Liver (tissue), 3 donors: ENCODE measurements around the gene ITGB1BP1.

Experiments used
- FOXA1 ChIP-seq: IDR thresholded peaks from 2 replicates; pipeline ENCODE4 v1.6.1; 2016; ENCODE audit warnings: antibody characterized with exemption
- JUND ChIP-seq, 2 donors: IDR thresholded peaks; 2 replicates each; pipeline ENCODE4 v1.6.1; 2016; ENCODE audit warnings: antibody characterized with exemption in 2 of 2
- RAD21 ChIP-seq, 2 donors: IDR thresholded peaks; 2 replicates each; pipeline ENCODE4 v1.6.1; 2016; ENCODE audit warnings: antibody characterized with exemption in 2 of 2, mild to moderate bottlenecking in 2 of 2
- TF ChIP-seq, protein P1 (sequence below): fragments of 150-350 bp; IDR thresholded peaks from 2 replicates; pipeline ENCODE4 v1.5.1; 2017; ENCODE audit warnings: improper control_type of control experiment, low read depth, low read length; ENCODE audit not compliant: missing input control
- TF ChIP-seq, protein P2 (sequence below): IDR thresholded peaks from 2 replicates; pipeline ENCODE4 v1.6.1; 2016; ENCODE audit warnings: antibody characterized with exemption, mild to moderate bottlenecking
- donor health status: healthy.
- donor health status: healthy.

DNA sequence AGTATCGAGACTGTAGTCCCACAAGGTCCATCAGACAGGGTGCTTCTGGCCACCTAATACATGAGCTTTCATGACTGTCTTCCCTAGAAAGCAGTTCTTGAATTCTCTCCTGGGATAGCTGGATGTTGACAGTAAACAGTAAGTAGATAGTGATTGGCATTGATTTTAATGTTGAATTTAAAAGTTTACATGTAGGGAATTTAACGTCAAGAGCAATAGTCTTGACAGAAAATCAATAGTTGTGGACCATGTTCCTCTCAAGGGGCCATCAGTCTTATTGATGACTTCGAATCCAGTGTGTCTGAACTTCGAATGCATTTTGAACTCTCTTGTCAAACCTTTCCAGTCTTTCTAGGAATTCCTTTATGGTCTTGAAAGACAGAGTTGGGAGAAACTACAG lies 63.9 kb downstream of the ITGB1BP1 start:
- TF ChIP-seq RAD21 (IDR thresholded peaks at IDR 0.05) (no peak), JUND (IDR thresholded peaks at IDR 0.05) (no peak), FOXA1 (no peak)
- TF ChIP-seq, protein P1, sequence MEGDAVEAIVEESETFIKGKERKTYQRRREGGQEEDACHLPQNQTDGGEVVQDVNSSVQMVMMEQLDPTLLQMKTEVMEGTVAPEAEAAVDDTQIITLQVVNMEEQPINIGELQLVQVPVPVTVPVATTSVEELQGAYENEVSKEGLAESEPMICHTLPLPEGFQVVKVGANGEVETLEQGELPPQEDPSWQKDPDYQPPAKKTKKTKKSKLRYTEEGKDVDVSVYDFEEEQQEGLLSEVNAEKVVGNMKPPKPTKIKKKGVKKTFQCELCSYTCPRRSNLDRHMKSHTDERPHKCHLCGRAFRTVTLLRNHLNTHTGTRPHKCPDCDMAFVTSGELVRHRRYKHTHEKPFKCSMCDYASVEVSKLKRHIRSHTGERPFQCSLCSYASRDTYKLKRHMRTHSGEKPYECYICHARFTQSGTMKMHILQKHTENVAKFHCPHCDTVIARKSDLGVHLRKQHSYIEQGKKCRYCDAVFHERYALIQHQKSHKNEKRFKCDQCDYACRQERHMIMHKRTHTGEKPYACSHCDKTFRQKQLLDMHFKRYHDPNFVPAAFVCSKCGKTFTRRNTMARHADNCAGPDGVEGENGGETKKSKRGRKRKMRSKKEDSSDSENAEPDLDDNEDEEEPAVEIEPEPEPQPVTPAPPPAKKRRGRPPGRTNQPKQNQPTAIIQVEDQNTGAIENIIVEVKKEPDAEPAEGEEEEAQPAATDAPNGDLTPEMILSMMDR: no peak
- TF ChIP-seq, protein P2, sequence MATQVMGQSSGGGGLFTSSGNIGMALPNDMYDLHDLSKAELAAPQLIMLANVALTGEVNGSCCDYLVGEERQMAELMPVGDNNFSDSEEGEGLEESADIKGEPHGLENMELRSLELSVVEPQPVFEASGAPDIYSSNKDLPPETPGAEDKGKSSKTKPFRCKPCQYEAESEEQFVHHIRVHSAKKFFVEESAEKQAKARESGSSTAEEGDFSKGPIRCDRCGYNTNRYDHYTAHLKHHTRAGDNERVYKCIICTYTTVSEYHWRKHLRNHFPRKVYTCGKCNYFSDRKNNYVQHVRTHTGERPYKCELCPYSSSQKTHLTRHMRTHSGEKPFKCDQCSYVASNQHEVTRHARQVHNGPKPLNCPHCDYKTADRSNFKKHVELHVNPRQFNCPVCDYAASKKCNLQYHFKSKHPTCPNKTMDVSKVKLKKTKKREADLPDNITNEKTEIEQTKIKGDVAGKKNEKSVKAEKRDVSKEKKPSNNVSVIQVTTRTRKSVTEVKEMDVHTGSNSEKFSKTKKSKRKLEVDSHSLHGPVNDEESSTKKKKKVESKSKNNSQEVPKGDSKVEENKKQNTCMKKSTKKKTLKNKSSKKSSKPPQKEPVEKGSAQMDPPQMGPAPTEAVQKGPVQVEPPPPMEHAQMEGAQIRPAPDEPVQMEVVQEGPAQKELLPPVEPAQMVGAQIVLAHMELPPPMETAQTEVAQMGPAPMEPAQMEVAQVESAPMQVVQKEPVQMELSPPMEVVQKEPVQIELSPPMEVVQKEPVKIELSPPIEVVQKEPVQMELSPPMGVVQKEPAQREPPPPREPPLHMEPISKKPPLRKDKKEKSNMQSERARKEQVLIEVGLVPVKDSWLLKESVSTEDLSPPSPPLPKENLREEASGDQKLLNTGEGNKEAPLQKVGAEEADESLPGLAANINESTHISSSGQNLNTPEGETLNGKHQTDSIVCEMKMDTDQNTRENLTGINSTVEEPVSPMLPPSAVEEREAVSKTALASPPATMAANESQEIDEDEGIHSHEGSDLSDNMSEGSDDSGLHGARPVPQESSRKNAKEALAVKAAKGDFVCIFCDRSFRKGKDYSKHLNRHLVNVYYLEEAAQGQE: no peak
